ENCODE measurements around the gene GUCY1A2. TPM values are rescaled to one million over a fixed set of nuclear protein-coding genes. Genes with fewer than 3 reads are reported as not detected.
"Not testable (repeated sequence)": the region's sequence is repeated elsewhere in the genome, so short reads cannot be mapped to it uniquely, and the experiment has no call there.

GUCY1A2 gene
- total RNA-seq, 4 donors from 2014 or later, result 0.37 to 2.0 (median 0.67) TPM

DNA sequence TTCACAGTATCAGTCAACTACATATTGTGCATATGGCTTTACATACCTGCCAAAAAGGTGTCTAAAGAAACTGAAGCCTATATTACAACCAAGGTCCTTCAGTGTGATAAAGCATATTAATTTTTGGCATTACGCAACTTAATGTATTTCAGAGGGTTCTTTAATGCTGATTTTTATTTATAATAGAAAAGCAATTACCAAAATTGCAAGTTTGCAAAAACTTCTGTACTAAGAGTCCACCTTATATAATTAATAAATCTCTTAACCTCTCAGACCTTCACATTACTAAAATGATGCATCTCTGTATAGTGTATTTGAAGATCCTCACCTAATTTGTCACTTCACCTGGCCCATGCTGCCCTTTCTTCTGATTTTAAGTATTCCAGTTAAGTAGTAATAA, 128.6 kb downstream of the GUCY1A2 start:
- 95 to 100% methylated on average over 1 of the region's 1 CpG for WGBS, 2 donors (ENCODE audit: low coverage in 1 of 2)
- no peaks in the 10 kb centered on the region for H3K4me1 ChIP-seq
- H3K4me3 ChIP-seq, result no peak overlapping the region
- TF ChIP-seq, protein P1, sequence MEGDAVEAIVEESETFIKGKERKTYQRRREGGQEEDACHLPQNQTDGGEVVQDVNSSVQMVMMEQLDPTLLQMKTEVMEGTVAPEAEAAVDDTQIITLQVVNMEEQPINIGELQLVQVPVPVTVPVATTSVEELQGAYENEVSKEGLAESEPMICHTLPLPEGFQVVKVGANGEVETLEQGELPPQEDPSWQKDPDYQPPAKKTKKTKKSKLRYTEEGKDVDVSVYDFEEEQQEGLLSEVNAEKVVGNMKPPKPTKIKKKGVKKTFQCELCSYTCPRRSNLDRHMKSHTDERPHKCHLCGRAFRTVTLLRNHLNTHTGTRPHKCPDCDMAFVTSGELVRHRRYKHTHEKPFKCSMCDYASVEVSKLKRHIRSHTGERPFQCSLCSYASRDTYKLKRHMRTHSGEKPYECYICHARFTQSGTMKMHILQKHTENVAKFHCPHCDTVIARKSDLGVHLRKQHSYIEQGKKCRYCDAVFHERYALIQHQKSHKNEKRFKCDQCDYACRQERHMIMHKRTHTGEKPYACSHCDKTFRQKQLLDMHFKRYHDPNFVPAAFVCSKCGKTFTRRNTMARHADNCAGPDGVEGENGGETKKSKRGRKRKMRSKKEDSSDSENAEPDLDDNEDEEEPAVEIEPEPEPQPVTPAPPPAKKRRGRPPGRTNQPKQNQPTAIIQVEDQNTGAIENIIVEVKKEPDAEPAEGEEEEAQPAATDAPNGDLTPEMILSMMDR (IDR thresholded peaks at IDR 0.05), result no peak
- TF ChIP-seq EP300 (IDR thresholded peaks at IDR 0.05; ENCODE audit: low read depth), result no peak
- no peak for TF ChIP-seq POLR2AphosphoS5 (IDR thresholded peaks at IDR 0.05)
- TF ChIP-seq POLR2A (IDR thresholded peaks at IDR 0.05), result no peak
- H3K36me3 ChIP-seq, result no peaks in the 10 kb centered on the region
- H3K27me3 ChIP-seq, result no peaks in the 10 kb centered on the region
- H3K9me3 ChIP-seq, result peaks cover 0 to 8% of the 10 kb centered on the region in 2 donors
- DNase-seq, result no peak
- intact Hi-C loops (cut with DNase I; ENCODE audit: low total_unique reads), result no loop called here
- H3K27ac ChIP-seq, result no peak overlapping the region
- in situ Hi-C loops (cut with MboI; ENCODE audit: low pct_ligation_motif_present in 1 of 4, low pct_unique_long_range_greater_than_20kb in 1 of 4, low sequenced_read_pairs in 3 of 4), result no loop called here

- H3K4me1 ChIP-seq, result no peaks in the 10 kb centered on the region
Measured at GRCh38 chr11:106888386-106888785, 129.9 kb downstream of the GUCY1A2 start.

DNA sequence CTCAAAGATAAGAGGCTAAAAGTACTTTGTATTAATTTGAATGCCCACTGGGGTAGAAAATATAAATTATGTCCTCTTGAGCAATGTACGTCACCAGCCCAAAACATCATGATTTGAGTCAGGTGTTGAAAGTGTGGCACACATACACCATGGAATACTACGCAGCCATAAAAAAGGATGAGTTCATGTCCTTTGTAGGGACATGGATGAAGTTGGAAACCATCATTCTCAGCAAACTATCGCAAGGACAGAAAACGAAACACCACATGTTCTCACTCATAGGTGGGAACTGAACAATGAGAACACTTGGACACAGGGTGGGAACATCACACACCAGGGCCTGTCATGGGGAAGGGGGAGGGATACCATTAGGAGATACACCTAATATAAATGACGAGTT, 134.6 kb downstream of the GUCY1A2 start:
- intact Hi-C loops (cut with DNase I; ENCODE audit: low total_unique reads); H3K27me3 ChIP-seq; H3K9me3 ChIP-seq; DNase-seq; H3K36me3 ChIP-seq; H3K4me1 ChIP-seq; H3K4me3 ChIP-seq; H3K27ac ChIP-seq; in situ Hi-C loops (cut with MboI; ENCODE audit: low pct_ligation_motif_present in 1 of 4, low pct_unique_long_range_greater_than_20kb in 1 of 4, low sequenced_read_pairs in 3 of 4): not testable (repeated sequence)
- 81 to 89% methylated on average over 3 to 5 of the region's 5 CpGs for WGBS, 2 donors (ENCODE audit: low coverage in 1 of 2)

More at GRCh38 chr11:106888386-106888785, 129.9 kb downstream of the GUCY1A2 start:
- DNase-seq, result no peak
- in situ Hi-C loops (cut with MboI; ENCODE audit: low pct_ligation_motif_present in 1 of 4, low pct_unique_long_range_greater_than_20kb in 1 of 4, low sequenced_read_pairs in 3 of 4) (no loop called here), intact Hi-C loops (cut with DNase I; ENCODE audit: low total_unique reads) (no loop called here)
- H3K36me3 ChIP-seq, result no peaks in the 10 kb centered on the region
- no peak for TF ChIP-seq POLR2A (IDR thresholded peaks at IDR 0.05)
- TF ChIP-seq POLR2AphosphoS5 (IDR thresholded peaks at IDR 0.05), result no peak
- TF ChIP-seq, protein P1 (IDR thresholded peaks at IDR 0.05), result no peak
- no peak for TF ChIP-seq EP300 (IDR thresholded peaks at IDR 0.05; ENCODE audit: low read depth)
- H3K27ac ChIP-seq, result no peak overlapping the region
- H3K4me3 ChIP-seq, result no peak overlapping the region
- H3K9me3 ChIP-seq, result peaks cover 0 to 8% of the 10 kb centered on the region in 2 donors
- 80 to 86% methylated on average over 5 of the region's 5 CpGs for WGBS, 2 donors (ENCODE audit: low coverage in 1 of 2)
- H3K27me3 ChIP-seq, result no peaks in the 10 kb centered on the region

- 69 to 90% methylated on average over 3 to 7 of the region's 7 CpGs for WGBS, 2 donors (ENCODE audit: low coverage in 1 of 2)
- in situ Hi-C loops (cut with MboI; ENCODE audit: low pct_ligation_motif_present in 1 of 4, low pct_unique_long_range_greater_than_20kb in 1 of 4, low sequenced_read_pairs in 3 of 4), result no loop called here
- TF ChIP-seq, protein P1 (IDR thresholded peaks at IDR 0.05), result no peak
- no peak for TF ChIP-seq POLR2A (IDR thresholded peaks at IDR 0.05)
- TF ChIP-seq EP300 (IDR thresholded peaks at IDR 0.05; ENCODE audit: low read depth), result no peak
- TF ChIP-seq POLR2AphosphoS5 (IDR thresholded peaks at IDR 0.05), result no peak
- H3K4me1 ChIP-seq, result no peaks in the 10 kb centered on the region
- no peaks in the 10 kb centered on the region for H3K36me3 ChIP-seq
- no peak overlapping the region for H3K27ac ChIP-seq
- no peak for DNase-seq
- no peak overlapping the region for H3K4me3 ChIP-seq
- H3K27me3 ChIP-seq, result no peaks in the 10 kb centered on the region
- intact Hi-C loops (cut with DNase I; ENCODE audit: low total_unique reads), result no loop called here
- H3K9me3 ChIP-seq, result no peaks in the 10 kb centered on the region
Measured at GRCh38 chr11:106879832-106880546, 138.3 kb downstream of the GUCY1A2 start.

GRCh38 chr11:106879029-106879428, 139.2 kb downstream of the GUCY1A2 start:
- Histone ChIP-seq H3K36me3 (no peaks in the 10 kb centered on the region), H3K4me1 (no peaks in the 10 kb centered on the region), H3K4me3 (no peak overlapping the region), H3K9me3 (no peaks in the 10 kb centered on the region), H3K27me3 (no peaks in the 10 kb centered on the region), H3K27ac (no peak overlapping the region)
- TF ChIP-seq, protein P1 (IDR thresholded peaks at IDR 0.05), result no peak
- TF ChIP-seq POLR2AphosphoS5 (IDR thresholded peaks at IDR 0.05) (no peak), POLR2A (IDR thresholded peaks at IDR 0.05) (no peak), EP300 (IDR thresholded peaks at IDR 0.05; ENCODE audit: low read depth) (no peak)
- in situ Hi-C loops (cut with MboI; ENCODE audit: low pct_ligation_motif_present in 1 of 4, low pct_unique_long_range_greater_than_20kb in 1 of 4, low sequenced_read_pairs in 3 of 4), result no loop called here
- intact Hi-C loops (cut with DNase I; ENCODE audit: low total_unique reads), result no loop called here
- 81 to 92% methylated on average over 3 of the region's 3 CpGs for WGBS, 2 donors (ENCODE audit: low coverage in 1 of 2)
- DNase-seq, result no peak

All from transverse colon (tissue), 4 donors.